ENCODE results near the gene NR4A3. TPM values are rescaled to one million over a fixed set of nuclear protein-coding genes. Genes with fewer than 3 reads are reported as not detected.

Gene NR4A3
- total RNA-seq, 2 donors from 2014 or later = 0.10 to 3.9 TPM

DNA sequence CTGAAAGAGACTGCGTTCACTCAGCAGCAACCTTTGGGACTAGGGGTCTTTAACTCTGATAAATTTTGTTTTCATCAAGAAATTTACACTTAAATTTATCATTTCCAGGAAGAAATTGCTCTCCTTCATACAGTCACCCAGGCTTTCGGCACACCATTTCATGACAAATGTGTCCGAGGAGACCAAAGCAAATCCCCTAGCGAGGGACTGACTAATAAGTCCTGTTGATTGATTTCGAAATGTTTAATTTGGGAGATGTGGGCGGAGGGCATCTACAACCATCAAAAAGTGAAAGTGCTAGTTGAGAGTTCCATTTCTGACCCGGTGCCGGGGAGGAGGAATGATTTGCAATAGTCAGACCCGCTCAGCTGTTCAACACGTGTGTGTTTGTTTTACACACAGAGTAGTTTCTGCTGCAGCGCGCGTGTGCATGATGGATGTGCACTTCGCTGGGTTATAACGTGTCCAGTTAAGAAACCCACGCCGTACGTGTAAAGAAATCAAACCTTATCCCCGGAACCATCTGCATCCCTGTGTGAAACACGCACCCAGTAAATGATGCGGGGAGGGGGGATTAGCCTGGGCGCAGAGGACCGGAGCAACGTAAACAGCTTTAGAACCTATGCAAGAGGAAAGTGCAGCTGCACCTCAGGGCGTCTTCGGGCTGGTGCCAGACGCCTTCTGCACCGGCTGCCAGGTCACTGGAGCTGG is 845 bp upstream of the NR4A3 start:
- H3K27me3 ChIP-seq = peaks cover 37% of the 10 kb centered on the region
- no peaks in the 10 kb centered on the region for H3K36me3 ChIP-seq
- TF ChIP-seq, protein P1, sequence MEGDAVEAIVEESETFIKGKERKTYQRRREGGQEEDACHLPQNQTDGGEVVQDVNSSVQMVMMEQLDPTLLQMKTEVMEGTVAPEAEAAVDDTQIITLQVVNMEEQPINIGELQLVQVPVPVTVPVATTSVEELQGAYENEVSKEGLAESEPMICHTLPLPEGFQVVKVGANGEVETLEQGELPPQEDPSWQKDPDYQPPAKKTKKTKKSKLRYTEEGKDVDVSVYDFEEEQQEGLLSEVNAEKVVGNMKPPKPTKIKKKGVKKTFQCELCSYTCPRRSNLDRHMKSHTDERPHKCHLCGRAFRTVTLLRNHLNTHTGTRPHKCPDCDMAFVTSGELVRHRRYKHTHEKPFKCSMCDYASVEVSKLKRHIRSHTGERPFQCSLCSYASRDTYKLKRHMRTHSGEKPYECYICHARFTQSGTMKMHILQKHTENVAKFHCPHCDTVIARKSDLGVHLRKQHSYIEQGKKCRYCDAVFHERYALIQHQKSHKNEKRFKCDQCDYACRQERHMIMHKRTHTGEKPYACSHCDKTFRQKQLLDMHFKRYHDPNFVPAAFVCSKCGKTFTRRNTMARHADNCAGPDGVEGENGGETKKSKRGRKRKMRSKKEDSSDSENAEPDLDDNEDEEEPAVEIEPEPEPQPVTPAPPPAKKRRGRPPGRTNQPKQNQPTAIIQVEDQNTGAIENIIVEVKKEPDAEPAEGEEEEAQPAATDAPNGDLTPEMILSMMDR (IDR thresholded peaks at IDR 0.05) = no peak
- H3K9ac ChIP-seq (ENCODE audit: low read depth in 2 of 2, low read length in 2 of 2) = peak overlapping the region; percentile 68 to 91
- no peaks in the 10 kb centered on the region for H3K9me3 ChIP-seq
- H3K4me3 ChIP-seq = peak overlapping the region; percentile 67
- H3K4me1 ChIP-seq = peaks cover 10% of the 10 kb centered on the region
- peak; percentile 72 for DNase-seq
- H3K27ac ChIP-seq = peak overlapping the region; percentile 88
- intact Hi-C loops (cut with DNase I) = loop anchor here (5.0 kb wide), 1 partner anchor 86 kb away; the partner anchor contains the start of gene STX17

DNA sequence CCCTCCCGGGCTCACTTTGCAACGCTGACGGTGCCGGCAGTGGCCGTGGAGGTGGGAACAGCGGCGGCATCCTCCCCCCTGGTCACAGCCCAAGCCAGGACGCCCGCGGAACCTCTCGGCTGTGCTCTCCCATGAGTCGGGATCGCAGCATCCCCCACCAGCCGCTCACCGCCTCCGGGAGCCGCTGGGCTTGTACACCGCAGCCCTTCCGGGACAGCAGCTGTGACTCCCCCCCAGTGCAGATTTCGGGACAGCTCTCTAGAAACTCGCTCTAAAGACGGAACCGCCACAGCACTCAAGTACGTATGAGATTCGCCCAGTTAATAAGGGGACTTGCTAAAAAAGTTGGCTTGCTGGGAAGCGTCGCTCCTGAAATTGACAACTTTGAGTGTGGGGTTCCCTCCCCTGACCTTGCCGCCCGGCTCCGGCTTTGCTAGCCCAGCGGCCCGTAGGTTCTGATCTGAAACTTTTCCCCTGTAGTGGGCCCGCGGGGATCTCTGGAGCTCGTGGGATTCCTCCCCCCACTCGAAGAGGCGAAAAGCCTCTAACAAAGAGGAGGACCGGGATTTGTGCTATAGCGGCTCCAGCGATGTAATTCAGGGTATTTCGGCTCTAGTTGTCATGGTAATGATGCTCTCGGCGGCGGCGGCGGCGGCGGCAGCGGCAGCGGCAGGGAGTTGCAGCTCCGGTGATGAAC is 572 bp downstream of the NR4A3 start:
- TF ChIP-seq, protein P1 (IDR thresholded peaks at IDR 0.05) = no peak
- Histone ChIP-seq H3K27ac (peak overlapping the region; percentile 88), H3K4me3 (peak overlapping the region; percentile 67), H3K9me3 (no peaks in the 10 kb centered on the region), H3K27me3 (peaks cover 49% of the 10 kb centered on the region), H3K36me3 (no peaks in the 10 kb centered on the region), H3K4me1 (peaks cover 10% of the 10 kb centered on the region), H3K9ac (ENCODE audit: low read depth in 2 of 2, low read length in 2 of 2) (peak overlapping the region; percentile 86 to 91)
- intact Hi-C loops (cut with DNase I) = loop anchor here (5.0 kb wide), 1 partner anchor 85 kb away; the partner anchor contains the start of gene STX17
- DNase-seq = peak; percentile 45

DNA sequence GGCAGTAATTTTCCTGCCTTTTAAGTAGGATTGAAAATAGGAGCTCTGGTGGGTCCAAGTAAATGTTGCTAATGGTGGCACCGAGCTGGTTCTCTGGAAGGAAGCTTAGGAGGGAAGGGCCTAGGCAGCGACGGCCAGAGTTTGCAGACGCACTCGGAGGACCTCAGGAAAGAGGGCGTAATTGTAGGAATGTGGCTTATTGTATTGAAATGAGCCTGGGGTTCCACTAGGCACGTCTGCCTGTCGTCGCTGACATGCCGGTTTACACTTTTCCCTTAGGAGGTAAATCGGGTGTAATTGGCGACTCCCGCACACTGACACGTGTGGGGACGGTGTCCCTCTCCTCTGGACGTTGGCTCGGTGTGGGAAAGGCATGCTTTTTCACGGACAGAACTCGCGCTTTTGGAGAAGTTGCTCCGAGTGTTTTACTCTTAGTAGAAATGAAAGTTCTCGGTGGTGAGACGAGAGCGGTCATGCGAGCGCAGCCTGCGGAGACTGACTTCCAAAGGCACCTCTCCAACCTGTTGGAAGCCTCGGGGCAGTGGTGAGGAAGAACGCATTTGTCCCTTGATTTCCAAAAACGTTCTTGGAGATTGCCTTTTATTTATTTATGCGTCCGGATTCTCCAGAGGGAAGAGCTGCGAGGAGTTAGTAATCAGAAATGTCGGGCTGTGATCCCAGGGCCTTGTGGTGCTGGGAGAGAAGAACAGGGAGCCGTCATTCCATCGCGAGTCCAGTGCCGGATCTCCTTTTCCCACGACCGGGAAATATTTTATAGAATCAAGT is 1.3 kb downstream of the NR4A3 start:
- Histone ChIP-seq H3K4me1 (peaks cover 10% of the 10 kb centered on the region), H3K9ac (ENCODE audit: low read depth in 2 of 2, low read length in 2 of 2) (peak overlapping the region; percentile 81 to 86), H3K36me3 (no peaks in the 10 kb centered on the region), H3K27me3 (peaks cover 53% of the 10 kb centered on the region), H3K4me3 (peak overlapping the region; percentile 67), H3K27ac (peak overlapping the region; percentile 88), H3K9me3 (no peaks in the 10 kb centered on the region)
- TF ChIP-seq, protein P1 (IDR thresholded peaks at IDR 0.05) = no peak
- intact Hi-C loops (cut with DNase I) = loop anchor here (5.0 kb wide), 1 partner anchor 84 kb away; the partner anchor contains the start of gene STX17
- peak; percentile 36 for DNase-seq

DNA sequence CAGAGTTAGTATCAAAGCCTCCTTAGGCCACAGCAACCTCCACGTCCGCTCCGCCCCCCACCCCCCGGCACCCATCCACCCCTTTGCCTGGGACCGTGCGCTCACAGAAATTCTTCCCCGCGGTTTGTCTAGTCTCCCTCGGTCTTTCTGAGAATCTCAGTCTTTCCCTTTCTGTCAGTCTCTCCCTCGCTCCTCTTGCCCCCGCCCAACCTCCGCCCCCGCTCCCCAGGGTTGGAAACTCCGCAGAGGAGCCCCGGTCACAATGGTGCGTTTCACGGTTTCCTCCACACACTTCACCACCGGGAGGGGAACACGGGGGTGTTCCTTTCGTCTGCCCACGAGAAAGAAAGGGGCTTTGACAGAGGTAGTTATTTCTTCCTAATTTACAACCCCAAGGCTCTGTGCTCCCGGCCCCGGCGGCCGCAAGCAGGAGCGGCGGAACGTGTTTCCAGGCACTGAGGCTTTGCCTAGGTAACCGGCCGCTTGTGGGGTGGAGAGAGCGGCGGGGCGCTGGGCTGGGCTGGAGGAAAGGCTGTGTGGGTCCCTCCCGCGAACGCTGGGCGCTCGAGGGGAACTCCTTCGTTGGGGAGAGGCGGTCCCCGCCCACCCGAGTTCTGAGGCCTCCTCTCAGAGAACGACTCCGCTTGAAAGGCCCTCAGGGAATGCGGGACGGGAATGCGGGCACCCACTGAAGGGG is 2.1 kb downstream of the NR4A3 start:
- Histone ChIP-seq H3K27ac (no peak overlapping the region), H3K36me3 (no peaks in the 10 kb centered on the region), H3K9ac (ENCODE audit: low read depth in 2 of 2, low read length in 2 of 2) (peak overlapping the region; percentile 16 to 40), H3K9me3 (no peaks in the 10 kb centered on the region), H3K27me3 (peaks cover 61% of the 10 kb centered on the region), H3K4me1 (peaks cover 10% of the 10 kb centered on the region), H3K4me3 (peak overlapping the region; percentile 67)
- DNase-seq = peak; percentile 30
- TF ChIP-seq, protein P1 (IDR thresholded peaks at IDR 0.05) = no peak
- intact Hi-C loops (cut with DNase I) = loop anchor here (5.0 kb wide), 1 partner anchor 83 kb away; the partner anchor contains the start of gene STX17

Data from colonic mucosa (tissue), 4 donors.